MM.1S (cell line): ENCODE results near the gene FBXL17.

Source experiments
- DNase-seq: peaks from one replicate; pipeline ENCODE4 v3.0.0-alpha.2; 2015
- H2AFZ ChIP-seq: fragments of 300-600 bp; sonication (generic); 2 replicates; pipeline ENCODE4 v1.6.0; 2016; ENCODE audit warnings: antibody characterized with exemption, low read length
- H3F3A ChIP-seq: fragments of 300-600 bp; sonication (generic); 2 replicates; pipeline ENCODE4 v1.6.1; 2016; ENCODE audit warnings: mild to moderate bottlenecking, antibody characterized with exemption, low read length, moderate library complexity, mixed read lengths; ENCODE audit not compliant: insufficient read depth
- H3K27ac ChIP-seq: fragments of 300-600 bp; sonication (generic); 2 replicates; pipeline ENCODE4 v1.5.1; 2016; ENCODE audit warnings: mild to moderate bottlenecking, low read length
- H3K27me3 ChIP-seq: fragments of 300-600 bp; sonication (generic); replicated peaks from 2 replicates; pipeline ENCODE4 v1.6.0; 2016; ENCODE audit warnings: low read length; ENCODE audit not compliant: insufficient read depth
- H3K36me3 ChIP-seq: fragments of 300-600 bp; sonication (generic); replicated peaks from 2 replicates; pipeline ENCODE4 v1.6.1; 2016; ENCODE audit warnings: mild to moderate bottlenecking, low read length, mixed read lengths; ENCODE audit not compliant: insufficient read depth
- H3K4me1 ChIP-seq: fragments of 300-600 bp; sonication (generic); 2 replicates; pipeline ENCODE4 v1.6.1; 2016; ENCODE audit warnings: low read length, mixed read lengths
- H3K4me2 ChIP-seq: fragments of 300-600 bp; sonication (generic); 2 replicates; pipeline ENCODE4 v1.6.0; 2016; ENCODE audit warnings: low read depth, low read length
- H3K4me3 ChIP-seq: fragments of 300-600 bp; sonication (generic); 2 replicates; pipeline ENCODE4 v1.5.1; 2016; ENCODE audit warnings: low read length, mixed read lengths
- H3K79me2 ChIP-seq: fragments of 300-600 bp; sonication (generic); 2 replicates; pipeline ENCODE4 v1.6.1; 2016; ENCODE audit warnings: mixed run types, low read length, mixed read lengths
- H3K9ac ChIP-seq: fragments of 300-600 bp; sonication (generic); 2 replicates; pipeline ENCODE4 v1.6.1; 2016; ENCODE audit warnings: low read length, mixed read lengths
- H3K9me2 ChIP-seq: fragments of 300-600 bp; sonication (generic); replicated peaks from 2 replicates; pipeline ENCODE4 v1.6.1; 2016; ENCODE audit warnings: mild to moderate bottlenecking, low read length, mixed read lengths; ENCODE audit not compliant: insufficient read depth
- H3K9me3 ChIP-seq: fragments of 300-600 bp; sonication (generic); replicated peaks from 2 replicates; pipeline ENCODE4 v1.6.1; 2016; ENCODE audit warnings: mild to moderate bottlenecking, low read length, mixed read lengths; ENCODE audit not compliant: insufficient read depth
- H4K20me1 ChIP-seq: fragments of 300-600 bp; sonication (generic); 2 replicates; pipeline ENCODE4 v1.6.1; 2016; ENCODE audit warnings: mild to moderate bottlenecking, low read length, moderate library complexity, mixed read lengths; ENCODE audit not compliant: insufficient read depth
- CTCF ChIP-seq: fragments of 300-600 bp; sonication (generic); IDR thresholded peaks from 2 replicates; pipeline ENCODE4 v1.5.1; 2016; ENCODE audit warnings: antibody characterized with exemption, low read length, mixed read lengths
- EZH2 ChIP-seq: fragments of 300-600 bp; sonication (generic); optimal IDR thresholded peaks from 2 replicates; pipeline ENCODE3; 2017; ENCODE audit warnings: low read depth, mild to moderate bottlenecking, antibody characterized with exemption, low read length, mixed read lengths
- EZH2phosphoT487 ChIP-seq: fragments of 300-600 bp; sonication (generic); IDR thresholded peaks from 2 replicates; pipeline ENCODE4 v1.6.1; 2018; ENCODE audit warnings: antibody characterized with exemption, low read length

FBXL17 gene

DNA sequence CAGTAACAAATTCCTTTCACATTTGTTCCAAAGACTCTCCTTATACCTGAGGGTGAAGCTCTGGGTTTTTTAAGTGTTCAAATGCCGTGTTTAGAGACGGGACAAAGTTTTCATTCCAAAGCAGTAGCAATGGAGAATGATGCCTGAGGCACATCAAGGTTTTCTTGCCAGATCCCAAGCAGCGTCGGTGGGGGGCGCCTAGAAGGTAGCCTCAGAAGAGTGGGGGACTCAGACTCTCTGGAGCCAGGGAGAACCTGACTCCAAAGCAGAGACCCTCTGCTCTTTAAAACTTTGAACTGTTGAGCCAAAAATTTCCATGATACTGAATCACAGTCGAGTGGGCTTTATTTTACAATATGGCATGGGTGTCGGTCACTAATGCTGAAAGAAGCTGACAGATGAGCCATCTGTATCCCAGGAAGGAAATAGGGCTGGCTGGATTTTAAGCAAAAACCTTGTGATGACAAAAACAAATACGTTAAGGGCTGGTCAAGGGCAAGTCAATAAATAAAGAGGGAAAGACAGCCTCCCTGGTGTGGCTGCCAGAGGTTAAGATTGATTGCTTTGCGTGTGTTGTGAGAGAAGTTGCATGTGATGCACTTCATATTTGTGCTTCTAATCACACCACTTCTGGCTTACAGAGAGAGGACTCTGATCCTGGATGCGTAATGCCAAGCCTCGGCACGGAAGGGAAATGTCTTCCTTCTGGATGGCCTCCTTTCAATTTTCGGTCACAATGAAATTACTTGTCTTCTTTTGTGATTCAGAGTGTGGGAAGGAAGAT is 550.1 kb downstream of the FBXL17 start:
- TF ChIP-seq EZH2phosphoT487 (no peak), EZH2 (no peak), CTCF (no peak)
- no peak overlapping the region for H3K4me3 ChIP-seq
- no peaks in the 10 kb centered on the region for H3K9me3 ChIP-seq
- no peaks in the 10 kb centered on the region for H3K27me3 ChIP-seq
- no peaks in the 10 kb centered on the region for H3K9me2 ChIP-seq
- H3F3A ChIP-seq, result no peaks in the 10 kb centered on the region
- no peaks in the 10 kb centered on the region for H4K20me1 ChIP-seq
- no peaks in the 10 kb centered on the region for H3K4me1 ChIP-seq
- H3K4me2 ChIP-seq, result no peak overlapping the region
- H3K27ac ChIP-seq, result no peak overlapping the region
- H3K9ac ChIP-seq, result no peak overlapping the region
- no peaks in the 10 kb centered on the region for H3K36me3 ChIP-seq
- DNase-seq, result no peak
- no peaks in the 10 kb centered on the region for H3K79me2 ChIP-seq
- no peak overlapping the region for H2AFZ ChIP-seq

GRCh38 chr5:107830750-107831149 is 551.1 kb downstream of the FBXL17 start:
- H3K36me3 ChIP-seq, result no peaks in the 10 kb centered on the region
- no peak overlapping the region for H2AFZ ChIP-seq
- no peaks in the 10 kb centered on the region for H3F3A ChIP-seq
- no peak for TF ChIP-seq EZH2phosphoT487
- no peak for TF ChIP-seq CTCF
- no peak for TF ChIP-seq EZH2
- no peaks in the 10 kb centered on the region for H3K9me2 ChIP-seq
- H3K27ac ChIP-seq, result no peak overlapping the region
- no peak for DNase-seq
- no peak overlapping the region for H3K4me3 ChIP-seq
- no peak overlapping the region for H3K4me2 ChIP-seq
- H4K20me1 ChIP-seq, result no peaks in the 10 kb centered on the region
- no peak overlapping the region for H3K9ac ChIP-seq
- H3K9me3 ChIP-seq, result no peaks in the 10 kb centered on the region
- H3K79me2 ChIP-seq, result no peaks in the 10 kb centered on the region
- H3K27me3 ChIP-seq, result no peaks in the 10 kb centered on the region
- no peaks in the 10 kb centered on the region for H3K4me1 ChIP-seq

GRCh38 chr5:107826311-107827000 is 555.4 kb downstream of the FBXL17 start:
- Histone ChIP-seq H3F3A (no peaks in the 10 kb centered on the region), H3K9me3 (no peaks in the 10 kb centered on the region), H3K27ac (no peak overlapping the region)

More at GRCh38 chr5:107826311-107827000, 555.4 kb downstream of the FBXL17 start:
- Histone ChIP-seq H3K4me1 (no peaks in the 10 kb centered on the region), H3K79me2 (no peaks in the 10 kb centered on the region), H4K20me1 (no peaks in the 10 kb centered on the region), H3K27me3 (no peaks in the 10 kb centered on the region), H2AFZ (no peak overlapping the region), H3K9ac (no peak overlapping the region), H3K36me3 (no peaks in the 10 kb centered on the region), H3K9me2 (no peaks in the 10 kb centered on the region), H3K4me3 (no peak overlapping the region), H3K4me2 (no peak overlapping the region)
- TF ChIP-seq EZH2phosphoT487 (no peak), CTCF (no peak)
- no peak for DNase-seq
